ENCODE data around the gene TMEM72.

TMEM72 gene

GRCh38 chr10:44934416-44935200 is 23.5 kb downstream of the TMEM72 start:
- no peak for DNase-seq (ENCODE audit: low spot score)

- no peak for DNase-seq (ENCODE audit: low spot score)
These were observed 24.2 kb downstream of the TMEM72 start for GRCh38 chr10:44935201-44935965.

DNA sequence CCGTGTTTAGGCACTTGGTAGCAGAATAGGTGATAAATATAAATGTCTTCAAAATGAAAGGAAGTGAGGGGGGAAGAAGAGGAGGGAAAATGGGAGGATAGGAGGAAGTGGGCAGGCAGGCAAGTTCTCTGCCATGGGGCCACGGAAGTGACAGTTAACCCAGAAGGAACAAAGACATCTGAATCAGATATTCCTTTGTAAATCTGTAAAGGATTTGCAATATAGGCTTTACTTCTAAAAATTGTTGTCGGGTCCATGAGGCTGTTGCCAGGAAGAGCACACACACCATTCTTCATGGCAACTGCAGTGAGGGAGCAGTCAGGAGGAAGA is 24.8 kb downstream of the TMEM72 start:
- DNase-seq (ENCODE audit: low spot score), result no peak

DNA sequence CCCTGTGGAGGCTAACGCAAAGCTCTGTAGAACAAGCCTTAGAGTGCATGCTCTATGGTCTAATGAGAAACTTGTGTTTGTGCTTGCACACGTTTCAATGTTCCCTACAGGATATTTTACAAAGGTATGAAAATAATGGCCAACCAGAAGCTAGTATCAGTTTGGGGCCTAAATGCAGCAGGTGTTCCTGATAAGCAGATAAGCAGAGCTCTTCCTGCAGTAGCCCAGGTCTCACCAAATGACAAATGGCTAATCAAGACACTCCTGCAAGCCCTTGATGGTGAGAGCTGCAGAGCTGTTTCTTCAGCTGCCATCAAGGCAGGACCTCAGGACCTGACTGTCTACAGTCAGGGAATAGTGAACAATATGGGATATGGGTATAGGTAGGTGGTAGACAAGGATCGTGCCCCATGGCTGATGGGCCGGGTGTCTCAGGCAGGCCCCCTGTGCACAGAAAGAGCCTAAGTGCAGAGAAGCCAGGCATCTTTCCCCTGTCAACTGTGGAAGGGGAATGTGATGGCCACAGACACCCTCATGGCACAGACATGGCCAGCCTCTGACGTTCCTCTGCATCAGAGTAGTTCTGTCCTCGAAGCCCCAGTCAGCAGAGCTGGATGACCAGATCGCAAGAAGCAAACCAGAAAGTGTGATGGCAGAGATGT is 25.3 kb downstream of the TMEM72 start:
- no peak for DNase-seq (ENCODE audit: low spot score)

- no peak for DNase-seq (ENCODE audit: low spot score)
These were observed 26.3 kb downstream of the TMEM72 start for GRCh38 chr10:44937196-44938005.

DNA sequence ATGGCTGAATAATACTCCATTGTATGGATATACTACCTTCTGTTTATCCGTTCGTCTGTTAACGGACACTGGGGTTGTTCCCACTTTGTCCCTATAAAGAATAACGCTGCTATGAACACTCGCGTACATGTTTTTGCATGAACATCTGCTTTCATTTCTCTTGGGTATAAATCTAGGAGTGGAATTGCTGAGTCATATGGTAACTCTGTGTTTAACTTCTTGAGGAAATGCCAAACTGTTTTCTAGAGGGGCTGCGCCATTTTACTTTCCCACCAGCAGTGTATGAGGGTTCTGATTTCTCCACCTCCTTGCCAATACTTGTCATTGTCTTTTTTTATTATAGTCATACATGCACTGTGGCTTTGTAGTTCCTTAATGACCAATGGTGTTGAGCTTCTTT is 27.8 kb downstream of the TMEM72 start:
- no peak for DNase-seq (ENCODE audit: low spot score)

DNA sequence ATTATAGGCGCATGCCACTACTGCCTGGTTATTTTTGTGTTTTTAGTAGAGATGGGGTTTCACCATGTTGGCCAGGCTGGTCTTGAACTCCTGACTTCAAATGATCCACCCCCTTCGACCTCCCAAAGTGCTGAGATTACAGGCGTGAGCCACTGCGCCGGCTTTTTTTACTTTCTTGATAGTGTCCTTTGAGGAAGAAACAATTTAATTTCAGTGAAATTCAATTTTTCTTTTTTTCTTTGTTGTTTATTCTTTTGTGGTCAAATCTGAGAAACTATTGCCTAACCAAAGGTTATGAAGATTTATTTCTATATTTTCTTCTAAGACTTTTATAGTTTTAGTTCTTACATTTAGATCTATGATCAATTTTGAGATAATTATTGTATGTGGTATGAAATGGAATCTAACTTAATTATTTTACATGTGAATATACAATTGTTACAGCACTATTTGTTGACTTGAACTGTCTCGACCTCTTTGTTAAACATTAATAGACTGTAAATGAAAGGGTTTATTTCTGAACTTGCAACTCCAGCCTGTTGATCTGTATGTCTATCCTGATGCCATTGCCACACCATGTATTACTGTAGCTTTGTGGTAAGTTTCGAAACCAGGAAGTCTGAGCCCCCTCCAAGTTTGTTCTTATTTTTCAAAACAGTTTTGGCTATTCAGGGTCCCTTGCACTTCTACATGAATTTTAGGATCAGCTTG is 28.7 kb downstream of the TMEM72 start:
- no peak for DNase-seq (ENCODE audit: low spot score)

DNA sequence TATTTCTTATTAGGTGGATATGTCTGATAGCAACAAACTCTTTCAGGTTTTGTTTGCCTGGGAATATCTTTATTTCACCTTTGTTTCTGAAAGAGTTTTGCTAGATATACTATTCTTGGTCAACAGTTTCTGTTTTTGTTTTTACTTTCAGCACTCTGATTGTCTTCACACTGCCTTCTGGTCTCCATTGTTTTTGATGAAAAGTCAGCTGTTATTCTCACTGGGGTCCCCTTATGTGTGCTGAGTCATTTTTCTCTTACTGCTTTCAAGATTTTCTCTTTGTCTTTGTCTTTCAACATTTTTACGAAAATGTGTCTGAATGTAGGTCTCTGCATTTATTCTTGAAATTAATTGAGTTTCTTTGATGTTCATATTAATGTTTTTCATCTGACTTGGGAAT is 33.2 kb downstream of the TMEM72 start:
- no peak for DNase-seq (ENCODE audit: low spot score)

GRCh38 chr10:44946205-44946604 is 35.1 kb downstream of the TMEM72 start:
- no peak for DNase-seq (ENCODE audit: low spot score)

DNA sequence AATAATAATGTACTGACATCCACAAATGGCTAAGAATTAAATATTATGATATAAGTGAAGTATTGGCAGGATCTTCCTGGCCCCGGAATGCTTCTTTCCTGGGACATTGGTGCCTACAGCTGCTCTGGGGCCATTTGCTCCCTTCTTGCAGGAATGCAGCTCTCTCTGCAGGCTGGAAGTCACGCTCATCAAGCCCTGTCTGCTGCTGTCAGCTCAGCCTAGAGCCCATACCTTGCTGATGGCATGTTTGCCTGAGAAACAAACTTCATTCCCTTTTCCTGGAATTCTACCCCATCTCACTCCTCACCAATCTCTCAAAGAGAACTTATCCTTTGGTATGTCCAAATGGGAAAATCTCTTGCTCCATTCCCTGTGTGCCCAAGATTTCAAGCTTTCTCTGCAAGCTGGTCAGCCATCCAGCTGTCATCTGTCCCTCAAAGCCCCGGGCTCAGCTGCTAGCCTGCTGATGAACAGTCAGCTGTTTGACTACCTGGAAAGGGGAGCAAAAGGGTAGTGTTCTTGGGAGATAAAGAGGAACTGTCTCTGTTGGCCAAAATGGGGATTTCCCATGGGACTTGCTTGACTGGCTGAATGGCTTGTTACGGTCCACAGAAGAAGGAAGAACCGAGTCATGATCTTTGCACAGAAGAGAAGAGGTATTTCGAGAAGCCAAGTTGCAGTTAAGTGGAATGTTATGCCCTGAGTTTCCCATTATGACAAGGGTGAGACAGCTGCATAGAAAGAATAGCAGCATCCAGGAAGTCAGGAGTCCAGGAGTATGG is 36.4 kb downstream of the TMEM72 start:
- DNase-seq (ENCODE audit: low spot score), result no peak

DNA sequence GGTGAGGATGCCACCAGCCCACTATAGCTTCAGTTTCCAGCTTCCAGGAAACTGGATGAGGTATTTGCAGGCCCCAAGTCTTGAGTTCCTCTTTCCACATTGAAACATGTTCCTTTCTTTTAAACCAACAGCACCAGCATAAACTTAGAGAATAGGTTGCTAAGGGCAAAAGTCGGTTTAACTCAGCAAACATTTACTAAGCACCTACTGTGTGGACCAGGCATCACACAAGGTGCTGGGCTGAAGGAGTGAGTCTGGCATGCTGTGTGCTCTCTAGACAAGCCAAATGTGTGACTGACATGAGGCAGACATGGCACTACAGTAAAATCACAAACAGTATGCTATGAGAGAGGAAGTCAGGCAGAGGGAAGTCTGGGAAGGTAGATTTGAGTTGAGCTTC is 37.5 kb downstream of the TMEM72 start:
- no peak for DNase-seq (ENCODE audit: low spot score)

GRCh38 chr10:44949127-44949802 is 38.1 kb downstream of the TMEM72 start:
- no peak for DNase-seq (ENCODE audit: low spot score)

DNA sequence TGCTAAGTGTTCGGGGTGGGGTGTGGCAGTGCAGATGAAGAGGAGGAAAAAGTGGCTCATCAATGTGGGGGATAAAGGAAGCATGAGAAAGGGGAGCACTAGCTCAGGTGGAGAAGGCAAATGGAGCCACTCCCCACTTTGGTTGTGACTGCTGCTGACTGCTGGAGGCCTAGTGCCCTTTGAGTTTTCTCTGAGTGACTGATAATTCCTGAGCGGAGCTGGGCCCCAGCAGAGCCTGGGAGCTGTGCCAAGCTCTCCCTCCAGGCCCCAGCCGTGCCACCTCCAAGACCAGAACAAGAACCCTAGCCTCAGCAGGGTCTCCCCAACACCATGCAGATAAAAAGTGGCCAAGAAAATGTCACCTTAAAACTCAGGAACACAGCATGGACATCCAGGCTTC is 38.8 kb downstream of the TMEM72 start:
- no peak for DNase-seq (ENCODE audit: low spot score)

DNA sequence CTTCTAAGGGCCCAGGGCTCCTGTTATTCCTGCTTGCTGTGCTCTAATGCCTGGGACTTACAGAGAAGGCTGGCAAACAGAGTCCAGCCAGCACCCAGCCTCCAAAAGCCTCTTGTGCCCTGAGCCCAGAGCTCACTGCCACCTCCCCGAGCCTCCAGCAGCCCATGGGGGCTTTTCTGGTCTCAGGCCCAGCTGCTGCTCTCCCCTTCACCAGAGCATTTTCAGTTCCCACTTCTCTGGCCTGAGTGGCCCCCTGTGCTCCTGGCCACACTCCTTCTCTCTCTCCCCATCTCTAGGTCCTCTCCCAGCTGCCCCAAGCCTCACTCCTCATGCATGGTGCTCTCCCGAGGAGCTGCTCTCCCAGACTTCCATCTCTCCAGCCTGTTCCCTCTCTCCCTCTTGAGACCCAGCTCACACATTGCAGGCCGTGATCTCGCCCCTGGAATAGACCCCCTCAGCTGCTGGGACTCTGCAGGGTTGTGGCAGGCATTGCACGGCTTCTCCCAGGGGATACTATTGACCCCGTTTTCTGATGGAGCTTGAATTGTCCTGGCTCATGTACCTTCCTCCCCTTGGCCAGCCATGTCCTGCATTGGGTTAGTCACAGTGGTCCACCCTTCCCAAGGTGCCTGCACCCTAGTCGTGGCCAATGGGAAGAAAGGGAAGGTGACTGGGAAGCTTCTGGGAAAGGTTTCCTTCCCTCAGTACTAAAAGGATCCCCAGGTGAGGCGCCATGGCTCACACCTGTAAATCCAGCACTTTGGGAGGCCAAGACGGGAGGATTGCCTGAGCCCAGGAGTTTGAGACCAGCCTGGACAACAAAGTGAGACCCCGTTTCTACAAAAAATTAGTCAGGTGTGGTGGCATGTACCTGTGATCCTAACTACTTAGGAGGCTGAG is 39.4 kb downstream of the TMEM72 start:
- no peak for DNase-seq (ENCODE audit: low spot score)

DNA sequence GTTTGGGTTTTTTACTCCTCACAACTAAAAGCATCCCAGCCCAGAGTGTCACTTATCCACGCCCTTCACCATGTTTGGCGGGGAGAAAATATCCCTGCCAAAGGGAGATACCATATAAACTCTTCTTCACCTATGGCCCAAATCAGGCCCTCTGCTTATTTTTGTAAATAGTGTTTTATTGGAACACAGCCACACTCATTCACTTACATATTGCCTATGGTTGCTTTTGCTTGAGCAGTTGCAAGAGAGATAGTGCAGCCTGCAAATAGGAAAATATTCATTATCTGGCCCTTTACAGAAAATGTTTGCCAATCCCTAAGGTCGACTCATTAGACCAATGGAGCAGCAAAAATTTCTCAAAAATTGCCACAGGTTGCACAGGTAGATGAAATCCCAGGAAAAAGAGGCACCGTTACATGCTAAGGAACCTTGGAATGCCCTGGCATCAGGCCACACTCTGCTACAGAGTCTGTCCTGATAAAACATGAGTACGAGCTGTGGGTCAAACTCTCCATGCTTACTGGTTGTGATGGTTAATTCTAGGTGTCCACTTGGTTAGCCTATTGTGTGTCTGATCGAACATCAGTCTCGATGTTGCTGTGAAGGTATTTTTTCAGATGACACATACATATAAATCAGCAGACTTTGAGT is 40.6 kb downstream of the TMEM72 start:
- no peak for DNase-seq (ENCODE audit: low spot score)

DNA sequence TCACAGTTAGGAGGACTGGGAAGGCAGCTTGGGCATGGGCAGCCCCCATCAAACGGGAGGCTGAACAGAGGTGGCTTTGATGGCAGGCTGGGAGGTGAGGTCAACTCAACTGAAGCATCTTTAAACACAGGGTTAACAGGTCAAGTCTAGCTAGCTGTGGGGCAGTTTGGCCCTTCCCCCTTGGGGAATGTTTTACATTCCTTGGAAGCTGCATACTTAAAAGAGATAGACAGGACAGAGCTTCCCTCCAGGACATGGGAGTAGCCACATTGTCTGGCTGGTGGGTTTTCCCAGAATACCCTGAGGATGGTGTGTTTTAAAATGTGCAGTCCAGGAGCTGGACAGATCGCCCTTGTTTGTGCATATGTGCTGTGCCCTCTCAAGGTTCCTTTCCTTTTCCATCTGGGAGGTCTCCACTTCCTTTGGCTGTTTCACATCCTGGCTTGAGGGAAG is 41.7 kb downstream of the TMEM72 start:
- no peak for DNase-seq (ENCODE audit: low spot score)

- DNase-seq (ENCODE audit: low spot score), result no peak
These were observed 42.9 kb downstream of the TMEM72 start for GRCh38 chr10:44954042-44954441.

- no peak for DNase-seq (ENCODE audit: low spot score)
These were observed 43.8 kb downstream of the TMEM72 start for GRCh38 chr10:44954962-44955361.

Measured in LoVo (cell line).